Immature natural killer cell (primary cell): ENCODE results near the gene TMEM240. TPM values are rescaled to one million over a fixed set of nuclear protein-coding genes. Genes with fewer than 3 reads are reported as not detected.
"Not testable (repeated sequence)": the region's sequence is repeated elsewhere in the genome, so short reads cannot be mapped to it uniquely, and the experiment has no call there.

Source experiments
- DNase-seq, 3 donors: peaks; one replicate each; pipeline ENCODE4 v3.0.0; 2022; ENCODE audit warnings: mixed read lengths in 1 of 3
- H3K27ac Mint-ChIP-seq, 6 donors: one replicate each; pipeline ENCODE4 v1.8.0; 2020; ENCODE audit warnings: mixed read lengths in 6 of 6, mild to moderate bottlenecking in 5 of 6, inconsistent platforms in 4 of 6, moderate library complexity in 3 of 6
- H3K27me3 Mint-ChIP-seq, 3 donors: one replicate each; pipeline ENCODE4 v1.8.0; 2020 to 2021; ENCODE audit warnings: low read depth in 3 of 3, mild to moderate bottlenecking in 3 of 3, mixed read lengths in 3 of 3, moderate library complexity in 3 of 3, inconsistent platforms in 1 of 3
- H3K36me3 Mint-ChIP-seq, 3 donors: one replicate each; pipeline ENCODE4 v1.8.0; 2020; ENCODE audit warnings: mixed read lengths in 3 of 3, inconsistent platforms in 2 of 3, mild to moderate bottlenecking in 2 of 3
- H3K4me1 Mint-ChIP-seq, 2 donors: one replicate each; pipeline ENCODE4 v1.8.0; 2020; ENCODE audit warnings: inconsistent platforms in 2 of 2, mild to moderate bottlenecking in 2 of 2, mixed read lengths in 2 of 2, moderate library complexity in 1 of 2
- H3K4me3 Mint-ChIP-seq, 5 donors: one replicate each; pipeline ENCODE4 v1.8.0; 2020; ENCODE audit warnings: mild to moderate bottlenecking in 5 of 5, mixed read lengths in 5 of 5, inconsistent platforms in 3 of 5, moderate library complexity in 3 of 5
- H3K9me3 Mint-ChIP-seq, 6 donors: one replicate each; pipeline ENCODE4 v1.8.0; 2020; ENCODE audit warnings: mild to moderate bottlenecking in 6 of 6, mixed read lengths in 6 of 6, inconsistent platforms in 4 of 6, moderate library complexity in 3 of 6
- polyA plus RNA-seq, 3 donors: library from polyadenylated mRNA; unstranded; fragments of 300-500 nt; fragmentation: Illumina TruSeq; gene quantifications; one replicate each; pipeline ENCODE4 v1.2.3, GENCODE V29; 2021

TMEM240 gene
- polyA plus RNA-seq, 3 donors from 2014 or later: not detected

DNA sequence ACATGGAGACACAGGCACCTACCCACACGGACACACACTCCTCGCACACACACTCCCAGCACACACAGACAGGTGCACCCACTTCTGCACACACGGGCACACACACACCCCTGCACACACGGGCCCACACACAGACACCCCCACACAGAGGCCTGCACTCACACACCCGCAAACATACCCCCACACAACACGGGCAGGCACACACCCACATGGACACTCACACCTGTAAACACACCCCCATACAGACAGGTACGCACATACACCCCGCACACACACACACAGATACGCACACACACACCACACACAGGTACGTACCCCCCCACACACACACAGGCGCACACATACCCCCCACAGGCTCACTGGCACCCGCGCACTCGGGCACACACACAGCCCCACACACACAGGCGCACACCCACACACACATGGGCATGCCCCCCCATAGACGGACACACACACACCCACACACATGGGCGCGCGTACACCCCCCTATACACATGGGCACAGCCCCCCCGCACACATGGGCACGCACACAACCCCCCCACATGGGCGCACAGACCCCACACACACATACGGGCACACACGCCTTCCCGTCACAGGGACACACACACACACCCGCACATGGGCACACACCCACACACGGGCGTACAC is 22.3 kb downstream of the TMEM240 start:
- no peak for DNase-seq
- Mint-ChIP-seq H3K27me3 (no peaks in the 10 kb centered on the region), H3K4me1 (peaks cover 0 to 7% of the 10 kb centered on the region in 2 donors), H3K9me3 (no peaks in the 10 kb centered on the region), H3K36me3 (peaks cover 0 to 10% (median 0%) of the 10 kb centered on the region in 3 donors), H3K27ac (peak overlapping the region in 2 of 6 donors; percentile 22 to 54), H3K4me3 (no peak overlapping the region)

DNA sequence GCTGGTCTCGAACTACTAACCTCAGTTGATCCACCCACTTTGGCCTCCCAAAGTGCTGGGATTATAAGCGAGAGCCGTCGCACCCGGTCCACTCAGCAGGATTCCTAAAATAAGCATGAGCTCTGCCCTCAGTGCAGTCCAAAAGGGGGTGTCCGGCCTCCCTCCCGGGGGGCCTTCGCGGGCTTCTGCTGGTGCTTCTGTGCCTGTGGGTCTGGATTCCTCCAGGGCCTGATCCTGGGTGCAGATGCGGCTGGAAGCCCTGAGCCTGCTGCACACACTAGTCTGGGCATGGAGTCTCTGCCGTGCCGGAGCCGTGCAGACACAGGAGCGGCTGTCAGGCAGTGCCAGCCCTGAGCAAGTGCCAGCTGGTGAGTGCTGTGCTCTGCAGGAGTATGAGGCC is 23.5 kb downstream of the TMEM240 start:
- DNase-seq, H3K9me3 Mint-ChIP-seq, H3K27ac Mint-ChIP-seq, H3K27me3 Mint-ChIP-seq, H3K4me3 Mint-ChIP-seq: not testable (repeated sequence)
- H3K4me1 Mint-ChIP-seq: peaks cover 0 to 12% of the 10 kb centered on the region in 2 donors
- H3K36me3 Mint-ChIP-seq: peaks cover 0 to 10% (median 0%) of the 10 kb centered on the region in 3 donors

DNA sequence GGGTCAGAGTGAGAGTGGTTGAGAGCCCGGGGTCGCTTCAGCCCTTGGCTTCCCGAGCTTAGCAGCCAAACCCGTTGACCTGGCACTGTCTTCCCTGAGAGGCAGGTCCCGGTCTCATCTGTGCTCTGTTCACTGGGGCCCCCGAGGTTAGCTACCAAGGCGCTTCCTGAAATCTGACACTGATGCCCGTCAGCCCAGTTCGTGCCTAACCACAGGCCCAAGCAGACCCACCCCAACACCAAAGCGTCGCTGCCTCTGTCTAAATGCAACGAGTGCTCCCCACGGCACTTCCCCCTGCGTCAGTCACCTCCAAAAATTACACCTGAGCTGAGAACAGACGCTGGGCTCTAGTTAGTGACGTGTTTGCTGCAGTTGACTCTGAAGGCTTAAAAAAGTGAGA is 26.0 kb downstream of the TMEM240 start:
- not testable (repeated sequence) for H3K4me3 Mint-ChIP-seq, H3K9me3 Mint-ChIP-seq

DNA sequence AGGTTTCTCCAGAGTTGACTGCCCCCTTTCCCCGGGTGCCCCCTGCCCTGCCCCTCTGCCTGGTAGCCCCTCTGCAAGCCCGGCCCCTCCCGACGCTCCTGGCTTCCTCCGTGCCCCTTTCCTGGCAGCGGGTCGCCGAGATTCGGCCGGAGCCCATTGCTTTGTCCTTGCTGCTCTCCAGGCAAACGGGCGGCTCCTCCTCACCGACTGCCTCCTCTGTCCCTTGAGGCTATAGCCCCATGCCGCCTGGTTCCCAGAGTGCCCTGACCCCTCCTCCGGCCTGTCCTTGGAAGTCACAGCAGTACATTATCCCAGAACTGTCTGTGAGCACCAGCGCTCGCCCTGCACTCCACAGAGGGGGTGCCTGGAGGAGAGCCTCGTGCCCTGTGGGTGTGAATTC is 26.7 kb downstream of the TMEM240 start:
- H3K27ac Mint-ChIP-seq: peak overlapping the region in 2 of 6 donors; percentile 11 to 58

More for the DNA sequence above, 26.0 kb downstream of the TMEM240 start:
- not testable (repeated sequence) for H3K27me3 Mint-ChIP-seq, DNase-seq, H3K27ac Mint-ChIP-seq
- Mint-ChIP-seq H3K36me3 (peaks cover 0 to 10% (median 0%) of the 10 kb centered on the region in 3 donors), H3K4me1 (peaks cover 9 to 19% of the 10 kb centered on the region in 2 donors)

DNA sequence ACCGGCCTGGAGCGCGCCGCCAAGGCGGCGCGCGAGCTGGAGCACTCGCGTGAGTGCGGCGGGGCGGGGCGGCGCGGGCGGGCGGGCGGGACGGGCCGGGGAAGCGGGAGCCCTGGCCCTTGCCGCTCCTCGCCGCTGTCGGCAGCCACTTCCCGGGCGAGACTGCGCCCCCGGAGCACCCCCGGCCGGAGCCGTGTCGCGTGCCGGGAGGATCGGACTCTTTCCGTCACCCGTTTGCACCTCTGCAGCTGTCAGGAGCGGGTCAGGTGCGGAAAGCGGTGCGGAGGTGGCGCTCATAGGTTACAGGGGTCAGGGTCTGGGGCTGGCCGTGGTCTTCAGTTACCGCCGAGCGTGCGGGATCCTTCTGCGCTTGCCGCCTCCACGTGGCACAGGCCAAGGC is 28.0 kb downstream of the TMEM240 start:
- H3K36me3 Mint-ChIP-seq, H3K9me3 Mint-ChIP-seq, H3K27me3 Mint-ChIP-seq: not testable (repeated sequence)
- DNase-seq: peak in 2 of 3 donors; percentile 39 to 48
- Mint-ChIP-seq H3K4me3 (peak overlapping the region in 4 of 5 donors; percentile 60 to 67 (median 64)), H3K4me1 (peaks cover 9 to 14% of the 10 kb centered on the region in 2 donors), H3K27ac (peak overlapping the region in 2 of 6 donors; percentile 45 to 61)

More for the DNA sequence above, 26.7 kb downstream of the TMEM240 start:
- Mint-ChIP-seq H3K36me3 (peaks cover 0 to 10% (median 0%) of the 10 kb centered on the region in 3 donors), H3K4me3 (peak overlapping the region; percentile 29 to 65 (median 52)), H3K4me1 (peaks cover 9 to 19% of the 10 kb centered on the region in 2 donors)
- H3K9me3 Mint-ChIP-seq, H3K27me3 Mint-ChIP-seq, DNase-seq: not testable (repeated sequence)

DNA sequence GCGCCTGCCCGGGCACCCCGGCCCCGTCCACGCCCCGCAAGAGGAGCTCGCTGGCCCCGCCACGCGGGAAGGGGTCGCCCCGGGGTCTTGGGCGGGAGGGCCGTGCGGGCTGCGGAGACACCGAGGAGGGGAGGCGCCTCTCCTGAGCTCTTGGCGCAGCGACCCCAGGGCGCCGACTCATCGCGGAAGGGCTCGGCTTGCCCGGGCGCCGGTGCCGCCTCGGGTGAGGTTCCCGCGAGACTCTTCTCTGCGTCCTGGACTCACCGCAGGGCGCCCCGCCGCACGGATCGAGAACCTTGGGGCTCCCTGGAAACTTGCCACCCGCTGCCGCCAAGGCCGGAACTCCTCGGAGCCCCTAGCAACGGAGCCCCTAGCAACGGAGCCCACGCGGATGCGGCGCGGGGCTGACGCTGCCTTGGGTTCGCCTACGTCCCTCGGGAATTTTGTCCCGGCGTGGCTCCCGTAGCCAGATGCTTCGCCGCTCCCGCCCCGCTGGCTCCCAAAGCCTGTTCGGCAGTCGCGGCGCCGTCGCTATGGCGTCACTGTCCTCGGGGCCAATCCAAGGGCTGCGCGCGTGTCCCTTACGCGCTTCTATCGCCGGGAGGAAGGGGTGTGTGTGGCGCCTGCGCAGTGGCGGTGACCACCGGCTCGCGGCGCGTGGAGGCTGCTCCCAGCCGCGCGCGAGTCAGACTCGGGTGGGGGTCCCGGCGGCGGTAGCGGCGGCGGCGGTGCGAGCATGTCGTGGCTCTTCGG is 28.7 kb downstream of the TMEM240 start, which contains the start of gene ATAD3A:
Gene ATAD3A, plus strand, starts transcription at position 630 of the 753 bp plus-strand sequence. Its CDS starts 107 bp downstream, at position 737.
- Mint-ChIP-seq H3K4me1 (peaks cover 9 to 14% of the 10 kb centered on the region in 2 donors), H3K27ac (peak within 1 kb of the TSS; percentile 86 to 97 (median 94))

DNA sequence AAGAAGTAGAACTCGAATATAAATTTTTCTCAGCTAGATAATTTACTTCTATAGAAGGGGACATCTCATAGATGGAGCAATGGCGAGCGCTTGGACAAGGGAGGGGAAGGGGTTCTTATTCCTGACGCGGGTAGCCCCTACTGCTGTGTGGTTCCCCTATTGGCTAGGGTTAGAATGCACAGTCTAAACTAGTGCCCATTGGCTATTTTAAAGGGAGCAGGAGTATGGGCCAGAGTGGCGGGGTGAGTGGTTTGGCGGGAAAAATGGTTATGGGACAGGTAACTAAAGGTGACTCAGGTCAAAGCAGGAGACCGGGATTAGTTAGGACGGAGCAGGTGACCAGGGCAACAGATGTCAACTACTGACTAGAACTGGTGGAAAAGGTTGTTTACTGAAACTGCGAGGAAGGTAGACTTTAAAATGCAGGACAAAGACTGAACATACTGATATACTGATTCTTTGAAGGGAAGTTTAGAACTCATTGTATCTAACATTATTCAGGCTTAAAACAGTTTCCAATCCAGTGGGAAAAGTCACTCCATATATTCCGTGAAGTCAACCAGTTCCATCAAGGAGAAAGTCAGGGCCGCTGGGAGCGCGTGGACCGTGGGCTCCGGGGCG is 29.4 kb downstream of the TMEM240 start:
- H3K36me3 Mint-ChIP-seq: no peaks in the 10 kb centered on the region
- H3K9me3 Mint-ChIP-seq: no peaks in the 10 kb centered on the region
- H3K4me3 Mint-ChIP-seq: peak overlapping the region; percentile 88 to 98 (median 93)
- peak overlapping the region; percentile 86 to 97 (median 94) for H3K27ac Mint-ChIP-seq
- H3K4me1 Mint-ChIP-seq: peaks cover 9 to 14% of the 10 kb centered on the region in 2 donors
- peak in 1 of 3 donors; percentile 6 for DNase-seq
- peaks cover 4 to 7% (median 4%) of the 10 kb centered on the region in 3 donors for H3K27me3 Mint-ChIP-seq

More for the DNA sequence above, 28.7 kb downstream of the TMEM240 start, which contains the start of gene ATAD3A:
- Mint-ChIP-seq H3K4me3 (peak within 1 kb of the TSS; percentile 89 to 98 (median 93)), H3K36me3 (no peaks in the 10 kb centered on the region), H3K9me3 (no peaks in the 10 kb centered on the region), H3K27me3 (peaks cover 4 to 7% (median 4%) of the 10 kb centered on the region in 3 donors)
- peak; percentile 93 to 94 (median 94) for DNase-seq

DNA sequence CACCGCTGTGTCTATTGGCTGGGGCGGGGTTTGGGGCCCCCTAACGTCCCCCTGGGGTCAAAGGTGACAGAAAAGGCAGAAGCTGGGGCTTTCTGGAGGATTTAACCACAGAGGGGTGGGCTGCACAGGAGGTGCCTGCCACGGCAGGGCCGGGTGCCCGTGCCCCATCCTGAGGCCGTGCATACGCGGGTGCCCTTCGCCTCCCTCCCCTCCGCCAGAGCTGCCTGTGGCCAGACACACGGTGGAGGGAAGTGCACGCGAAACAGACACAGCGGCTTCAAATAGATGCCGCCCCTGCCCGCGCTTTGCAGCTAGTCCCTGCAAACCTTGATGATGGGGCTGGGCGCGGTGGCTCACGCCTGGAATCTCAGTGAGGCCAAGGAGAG is 31.0 kb downstream of the TMEM240 start:
- not testable (repeated sequence) for H3K27ac Mint-ChIP-seq, H3K4me3 Mint-ChIP-seq, H3K9me3 Mint-ChIP-seq, DNase-seq, H3K27me3 Mint-ChIP-seq, H3K36me3 Mint-ChIP-seq
- peaks cover 23 to 25% of the 10 kb centered on the region in 2 donors for H3K4me1 Mint-ChIP-seq

DNA sequence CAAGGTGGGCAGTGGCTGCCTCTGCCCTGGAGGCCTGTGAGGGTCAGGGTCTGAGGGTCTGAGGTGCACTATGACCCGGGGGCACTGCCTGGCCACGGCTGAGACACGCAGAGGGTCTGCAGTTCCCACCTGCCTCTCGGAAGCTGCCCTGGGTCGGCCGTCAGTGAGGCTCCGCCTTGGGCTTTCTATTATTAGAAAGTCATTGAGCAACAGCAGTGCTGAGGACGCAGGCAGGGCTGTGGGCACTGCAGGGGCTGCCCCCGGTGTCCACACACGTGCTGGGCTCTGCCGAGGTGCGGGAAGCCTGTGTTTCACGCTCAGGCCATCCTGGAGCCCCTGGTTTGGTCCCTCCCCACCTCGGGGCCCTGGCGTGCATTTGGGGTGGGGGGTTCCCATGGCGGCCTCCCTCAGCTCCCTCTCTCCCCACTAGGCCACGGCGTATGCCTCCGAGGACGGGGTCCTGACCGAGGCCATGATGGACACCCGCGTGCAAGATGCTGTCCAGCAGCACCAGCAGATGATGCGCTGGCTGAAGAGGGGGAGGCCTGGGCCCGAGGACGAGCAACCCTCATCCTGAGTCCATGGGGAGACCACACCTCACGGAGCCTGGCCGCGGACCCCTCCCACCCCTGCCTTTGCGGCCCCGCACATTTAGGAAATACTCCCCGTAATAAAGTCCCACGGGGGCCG is 31.5 kb downstream of the TMEM240 start:
- not testable (repeated sequence) for H3K4me3 Mint-ChIP-seq, H3K27me3 Mint-ChIP-seq, H3K36me3 Mint-ChIP-seq

DNA sequence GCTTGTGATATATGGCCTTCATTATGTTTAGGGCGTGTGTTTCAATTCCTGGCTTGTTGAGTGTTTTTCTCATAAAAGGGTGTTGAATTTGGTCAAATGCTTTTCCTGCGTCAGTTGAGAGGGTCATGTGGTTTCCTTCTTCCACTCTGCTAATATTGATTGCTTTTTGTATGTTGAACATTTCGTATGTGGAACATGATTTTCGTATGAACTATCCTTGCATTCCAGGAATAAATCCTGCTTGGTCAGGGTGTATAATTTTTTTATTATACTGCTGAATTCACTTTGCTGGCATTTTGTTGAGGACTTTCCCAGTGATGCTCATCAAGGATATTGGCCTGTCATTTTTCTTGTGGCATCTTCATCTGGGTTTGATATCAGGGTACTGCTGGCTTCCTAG is 33.1 kb downstream of the TMEM240 start:
- Mint-ChIP-seq H3K36me3 (no peaks in the 10 kb centered on the region), H3K4me3 (peak overlapping the region in 1 of 5 donors; percentile 31), H3K27ac (peak overlapping the region in 4 of 6 donors; percentile 23 to 94 (median 54)), H3K27me3 (peaks cover 5 to 8% (median 7%) of the 10 kb centered on the region in 3 donors), H3K9me3 (no peaks in the 10 kb centered on the region), H3K4me1 (peaks cover 19 to 23% of the 10 kb centered on the region in 2 donors)
- DNase-seq: no peak

More for the DNA sequence above, 31.5 kb downstream of the TMEM240 start:
- H3K27ac Mint-ChIP-seq, H3K9me3 Mint-ChIP-seq, DNase-seq: not testable (repeated sequence)
- peaks cover 23 to 25% of the 10 kb centered on the region in 2 donors for H3K4me1 Mint-ChIP-seq

DNA sequence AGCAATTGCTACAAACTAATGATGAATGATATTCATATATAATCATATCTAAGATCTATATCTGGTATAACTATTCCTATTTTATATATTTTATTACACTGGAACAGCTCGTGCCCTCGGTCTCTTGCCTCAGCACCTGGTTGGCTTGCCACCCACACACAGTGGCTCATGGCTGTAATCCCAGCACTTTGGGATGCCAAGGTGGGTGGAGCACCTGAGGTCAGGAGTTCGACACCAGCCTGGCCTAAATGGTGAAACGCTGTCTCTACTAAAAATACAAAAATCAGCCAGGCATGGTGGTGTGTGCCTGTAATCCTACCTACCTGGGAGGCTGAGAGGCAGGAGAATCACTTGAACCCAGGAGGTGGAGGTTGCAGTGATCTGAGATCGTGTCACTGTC is 34.6 kb downstream of the TMEM240 start:
- not testable (repeated sequence) for H3K27me3 Mint-ChIP-seq

DNA sequence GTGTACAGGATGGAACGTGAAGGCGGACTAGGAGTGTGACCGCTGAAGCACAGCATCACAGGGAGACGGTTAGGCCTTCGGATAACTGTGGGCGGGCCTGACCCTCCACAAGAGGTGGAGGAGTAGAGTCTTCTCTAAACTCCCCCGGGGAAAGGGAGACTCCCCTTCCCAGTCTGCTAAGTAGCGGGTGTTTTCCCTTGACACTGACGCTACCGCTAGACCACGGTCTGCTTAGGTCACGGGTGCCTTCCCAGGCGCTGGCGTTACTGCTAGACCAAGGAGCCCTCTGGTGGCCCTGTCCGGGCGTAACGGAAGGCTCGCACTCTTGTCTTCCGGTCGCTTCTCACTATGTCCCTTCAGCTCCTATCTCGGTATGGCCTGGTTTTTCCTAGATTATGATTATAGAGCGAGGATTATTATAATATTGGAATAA is 35.0 kb downstream of the TMEM240 start:
- H3K4me3 Mint-ChIP-seq: peak overlapping the region; percentile 76 to 96 (median 86)
- not testable (repeated sequence) for H3K9me3 Mint-ChIP-seq, H3K36me3 Mint-ChIP-seq, H3K27me3 Mint-ChIP-seq
- H3K4me1 Mint-ChIP-seq: peaks cover 11 to 14% of the 10 kb centered on the region in 2 donors
- peak; percentile 38 to 39 (median 39) for DNase-seq
- H3K27ac Mint-ChIP-seq: peak overlapping the region; percentile 94 to 98 (median 96)

More for the DNA sequence above, 34.6 kb downstream of the TMEM240 start:
- Mint-ChIP-seq H3K4me3 (peak overlapping the region; percentile 39 to 96 (median 84)), H3K27ac (peak overlapping the region; percentile 94 to 98 (median 96)), H3K4me1 (peaks cover 12 to 17% of the 10 kb centered on the region in 2 donors)
- H3K9me3 Mint-ChIP-seq, H3K36me3 Mint-ChIP-seq, DNase-seq: not testable (repeated sequence)

DNA sequence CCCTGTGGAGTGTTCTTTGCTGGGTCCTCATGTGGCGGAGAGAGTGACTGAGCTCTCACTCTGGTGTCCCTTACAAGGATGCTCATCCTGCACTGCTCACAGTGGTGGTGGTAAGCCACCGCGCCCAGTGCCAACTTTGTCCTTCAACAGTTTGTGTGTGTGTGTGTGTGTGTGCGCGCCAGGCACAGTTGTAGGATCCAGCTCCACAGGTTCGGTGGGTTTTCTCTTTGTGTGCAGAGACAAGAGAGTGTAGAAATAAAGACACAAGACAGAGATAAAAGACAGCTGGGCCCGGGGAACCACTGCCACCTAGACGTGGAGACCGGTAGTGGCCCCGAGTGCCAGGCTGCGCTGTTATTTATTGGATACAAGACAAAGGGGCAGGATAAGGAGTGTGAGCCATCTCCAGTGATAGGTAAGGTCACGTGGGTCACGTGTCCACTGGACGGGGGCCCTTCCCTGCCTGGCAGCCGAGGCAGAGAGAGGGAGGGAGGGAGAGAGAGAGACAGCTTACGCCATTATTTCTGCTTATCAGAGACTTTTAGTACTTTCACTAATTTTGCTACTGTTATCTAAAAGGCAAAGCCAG is 35.6 kb downstream of the TMEM240 start:
- Mint-ChIP-seq H3K4me3 (peak overlapping the region; percentile 76 to 96 (median 86)), H3K4me1 (peaks cover 11 to 14% of the 10 kb centered on the region in 2 donors), H3K27ac (peak overlapping the region; percentile 94 to 98 (median 96))
- H3K27me3 Mint-ChIP-seq, H3K9me3 Mint-ChIP-seq, H3K36me3 Mint-ChIP-seq: not testable (repeated sequence)
- peak; percentile 43 to 64 (median 49) for DNase-seq
